GM23338 (cell line): ENCODE measurements around the gene SEMA7A. TPM values are rescaled to one million over a fixed set of nuclear protein-coding genes. Genes with fewer than 3 reads are reported as not detected.

Source experiments
- ATAC-seq: fragments of 200-7000 bp; cut with Tn5 transposase; 3 replicates; pipeline ENCODE4 v1.9.1; 2020
- DNase-seq: peaks from one replicate; pipeline ENCODE4 v3.0.0-alpha.2; 2015; ENCODE audit warnings: low spot score
- H2AFZ ChIP-seq: fragments of 200-600 bp; sonication (generic); 2 replicates; pipeline ENCODE4 v1.8.0; 2016; ENCODE audit warnings: antibody characterized with exemption, mild to moderate bottlenecking, moderate library complexity
- H3F3A ChIP-seq: fragments of 200-600 bp; sonication (generic); replicated peaks from 2 replicates; pipeline ENCODE4 v1.8.0; 2017; ENCODE audit warnings: antibody characterized with exemption, mixed run types, low read depth
- H3K27ac ChIP-seq: fragments of 200-600 bp; sonication (generic); 2 replicates; pipeline ENCODE4 v1.6.1; 2016; ENCODE audit warnings: low read depth
- H3K27me3 ChIP-seq: fragments of 200-600 bp; sonication (generic); 2 replicates; pipeline ENCODE4 v1.8.0; 2016; ENCODE audit warnings: mild to moderate bottlenecking, mixed run types, moderate library complexity; ENCODE audit not compliant: insufficient read depth
- H3K36me3 ChIP-seq: fragments of 200-600 bp; sonication (generic); 2 replicates; pipeline ENCODE4 v1.8.0; 2016; ENCODE audit warnings: mild to moderate bottlenecking; ENCODE audit not compliant: insufficient read depth
- H3K4me1 ChIP-seq: fragments of 200-600 bp; sonication (generic); 2 replicates; pipeline ENCODE4 v1.8.0; 2016; ENCODE audit warnings: mild to moderate bottlenecking, moderate library complexity; ENCODE audit not compliant: insufficient read depth
- H3K4me2 ChIP-seq: fragments of 200-600 bp; sonication (generic); 2 replicates; pipeline ENCODE4 v1.7.1; 2017; ENCODE audit warnings: mixed run types
- H3K4me3 ChIP-seq: fragments of 200-600 bp; sonication (generic); 2 replicates; pipeline ENCODE4 v1.6.1; 2016; ENCODE audit warnings: mixed run types
- H3K79me2 ChIP-seq: fragments of 200-600 bp; sonication (generic); replicated peaks from 2 replicates; pipeline ENCODE4 v1.8.0; 2017; ENCODE audit warnings: mild to moderate bottlenecking; ENCODE audit not compliant: insufficient read depth
- H3K9me2 ChIP-seq: fragments of 200-600 bp; sonication (generic); 2 replicates; pipeline ENCODE4 v1.8.0; 2017; ENCODE audit not compliant: insufficient read depth
- H4K20me1 ChIP-seq: fragments of 200-600 bp; sonication (generic); replicated peaks from 2 replicates; pipeline ENCODE4 v1.8.0; 2017; ENCODE audit warnings: mild to moderate bottlenecking; ENCODE audit not compliant: insufficient read depth
- H3K27ac Mint-ChIP-seq: 2 replicates; pipeline ENCODE4 v1.8.0; 2020; ENCODE audit warnings: inconsistent platforms, mild to moderate bottlenecking, moderate library complexity, mixed read lengths
- H3K27me3 Mint-ChIP-seq: 3 replicates; pipeline ENCODE4 v1.8.0; 2022; ENCODE audit warnings: low read depth, mild to moderate bottlenecking, moderate library complexity, mixed read lengths, inconsistent platforms; ENCODE audit not compliant: insufficient read depth, poor library complexity
- H3K36me3 Mint-ChIP-seq: 3 replicates; pipeline ENCODE4 v1.8.0; 2021; ENCODE audit warnings: low read depth, mild to moderate bottlenecking, inconsistent platforms, moderate library complexity, mixed read lengths
- H3K4me1 Mint-ChIP-seq: 3 replicates; pipeline ENCODE4 v1.8.0; 2020; ENCODE audit warnings: mild to moderate bottlenecking, inconsistent platforms, mixed read lengths
- H3K4me3 Mint-ChIP-seq: 3 replicates; pipeline ENCODE4 v1.8.0; 2021; ENCODE audit warnings: moderate library complexity, mild to moderate bottlenecking, inconsistent platforms, mixed read lengths
- H3K9me3 Mint-ChIP-seq: 3 replicates; pipeline ENCODE4 v1.8.0; 2020; ENCODE audit warnings: moderate library complexity, mild to moderate bottlenecking, inconsistent platforms, mixed read lengths
- CREB1 ChIP-seq: fragments of 250-450 bp; sonication (Bioruptor Pico); IDR thresholded peaks from 2 replicates; pipeline ENCODE4 v1.5.0; 2020; ENCODE audit warnings: low read depth, mild to moderate bottlenecking, moderate library complexity
- CTCF ChIP-seq, 2 experiments: fragments of 200-600 bp in 1 of 2; sonication (generic) in 1 of 2; conservative IDR thresholded peaks; 2 replicates each; pipeline versions ENCODE4 v1.5.1 to v1.6.1; 2016 to 2017; ENCODE audit warnings: antibody characterized with exemption in 2 of 2, low read depth in 2 of 2, mild to moderate bottlenecking in 2 of 2, moderate library complexity in 1 of 2
- EZH2phosphoT487 ChIP-seq: fragments of 200-600 bp; sonication (generic); IDR thresholded peaks from one replicate; pipeline ENCODE4 v1.8.1; 2018; ENCODE audit warnings: antibody characterized with exemption; ENCODE audit not compliant: unreplicated experiment
- JUNB ChIP-seq: IDR thresholded peaks from one replicate; pipeline ENCODE4 v1.6.1; 2016; ENCODE audit warnings: antibody characterized with exemption; ENCODE audit not compliant: unreplicated experiment
- POLR2AphosphoS5 ChIP-seq: IDR thresholded peaks from 2 replicates; pipeline ENCODE4 v1.6.1; 2016; ENCODE audit warnings: antibody characterized with exemption, low read depth
- REST ChIP-seq: IDR thresholded peaks from one replicate; pipeline ENCODE4 v1.6.1; 2018; ENCODE audit warnings: antibody characterized with exemption; ENCODE audit not compliant: unreplicated experiment
- STAT1 ChIP-seq: IDR thresholded peaks from one replicate; pipeline ENCODE4 v1.6.1; 2016; ENCODE audit warnings: antibody characterized with exemption; ENCODE audit not compliant: unreplicated experiment
- ZNF114 ChIP-seq: fragments of 250-450 bp; sonication (Bioruptor Pico); IDR thresholded peaks from 2 replicates; pipeline ENCODE4 v1.5.0; 2020; ENCODE audit warnings: mild to moderate bottlenecking, moderate library complexity
- polyA plus RNA-seq: library from polyadenylated mRNA; unstranded; fragments of >200 nt; fragmentation: Nextera tagmentation; extraction: Ambion mirVana; gene quantifications from 2 replicates; pipeline ENCODE4 v1.2.1, GENCODE V29; 2016
- total RNA-seq: library from RNA; depleted of rRNA; stranded (reverse); fragments of >200 nt; shearing (Covaris generic); gene quantifications from 2 replicates; pipeline ENCODE4 v1.2.3, GENCODE V29; 2014
- TF ChIP-seq, protein P1 (sequence below): IDR thresholded peaks from 2 replicates; pipeline ENCODE4 v1.6.1; 2016; ENCODE audit warnings: antibody characterized with exemption

Gene SEMA7A
- total and polyA plus RNA-seq, 2 experiments from 2014 or later, result 2.0 to 14.1 TPM

DNA sequence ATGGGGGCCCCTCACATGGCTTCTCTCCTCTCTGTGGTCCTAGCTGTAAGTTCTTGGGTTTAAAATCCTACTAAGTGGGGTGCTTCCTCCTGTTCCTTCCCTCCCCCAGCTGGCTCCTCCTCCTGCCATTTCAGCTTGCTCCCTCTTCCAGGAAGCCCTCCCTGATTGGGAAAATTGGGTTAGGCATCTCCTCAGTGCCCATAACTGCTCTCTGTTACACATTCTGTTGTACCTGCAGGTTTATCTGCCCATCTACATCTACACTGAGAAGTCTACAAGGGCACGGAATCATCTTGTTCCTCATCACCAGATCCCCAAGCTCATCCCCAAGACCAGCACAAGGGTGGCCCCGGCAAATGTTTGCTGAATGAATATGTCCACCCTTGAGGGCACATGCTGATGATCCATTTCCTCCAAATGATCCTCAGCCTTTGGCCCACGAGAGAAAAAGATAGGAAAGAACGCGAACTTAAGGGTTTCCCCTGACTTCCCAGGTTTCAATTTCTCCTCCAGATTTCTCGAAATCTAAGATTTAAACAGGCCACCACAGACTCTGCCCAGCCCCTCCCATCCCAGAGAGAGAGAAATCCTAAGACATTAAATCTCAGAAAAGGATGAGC, 3.9 kb downstream of the SEMA7A start:
- H3K27ac ChIP-seq, result no peak overlapping the region
- H2AFZ ChIP-seq, result no peak overlapping the region
- H3K27me3 ChIP-seq, result peaks cover 10% of the 10 kb centered on the region
- TF ChIP-seq CREB1 (CRISPR knock-in tag) (no peak), POLR2AphosphoS5 (no peak)
- TF ChIP-seq, protein P1, sequence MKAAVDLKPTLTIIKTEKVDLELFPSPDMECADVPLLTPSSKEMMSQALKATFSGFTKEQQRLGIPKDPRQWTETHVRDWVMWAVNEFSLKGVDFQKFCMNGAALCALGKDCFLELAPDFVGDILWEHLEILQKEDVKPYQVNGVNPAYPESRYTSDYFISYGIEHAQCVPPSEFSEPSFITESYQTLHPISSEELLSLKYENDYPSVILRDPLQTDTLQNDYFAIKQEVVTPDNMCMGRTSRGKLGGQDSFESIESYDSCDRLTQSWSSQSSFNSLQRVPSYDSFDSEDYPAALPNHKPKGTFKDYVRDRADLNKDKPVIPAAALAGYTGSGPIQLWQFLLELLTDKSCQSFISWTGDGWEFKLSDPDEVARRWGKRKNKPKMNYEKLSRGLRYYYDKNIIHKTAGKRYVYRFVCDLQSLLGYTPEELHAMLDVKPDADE, result no peak
- H3K36me3 ChIP-seq, result no peaks in the 10 kb centered on the region
- Mint-ChIP-seq H3K36me3 (no peaks in the 10 kb centered on the region; the same call in 2 of the 3 replicates), H3K4me3 (no peak overlapping the region), H3K27me3 (peaks cover 26% of the 10 kb centered on the region), H3K4me1 (peaks cover 39% of the 10 kb centered on the region), H3K27ac (no peak overlapping the region), H3K9me3 (no peaks in the 10 kb centered on the region)
- no peak for ATAC-seq
- no peak for DNase-seq
- H4K20me1 ChIP-seq, result peaks cover 8% of the 10 kb centered on the region
- no peak overlapping the region for H3K4me2 ChIP-seq
- H3F3A ChIP-seq, result no peaks in the 10 kb centered on the region
- no peak overlapping the region for H3K4me3 ChIP-seq
- peaks cover 24% of the 10 kb centered on the region for H3K79me2 ChIP-seq
- H3K4me1 ChIP-seq, result peaks cover 21% of the 10 kb centered on the region
- no peaks in the 10 kb centered on the region for H3K9me2 ChIP-seq

GRCh38 chr15:74428970-74429780, 4.6 kb downstream of the SEMA7A start:
- no peaks in the 10 kb centered on the region for H3K9me3 Mint-ChIP-seq
- Histone ChIP-seq H3K4me3 (no peak overlapping the region), H3K27me3 (peaks cover 10% of the 10 kb centered on the region), H2AFZ (no peak overlapping the region), H3K4me2 (no peak overlapping the region), H3F3A (no peaks in the 10 kb centered on the region), H3K36me3 (no peaks in the 10 kb centered on the region), H3K9me2 (no peaks in the 10 kb centered on the region), H3K27ac (no peak overlapping the region), H3K79me2 (peaks cover 25% of the 10 kb centered on the region), H3K4me1 (peaks cover 14% of the 10 kb centered on the region; the same call in 1 of the 2 replicates), H4K20me1 (peaks cover 8% of the 10 kb centered on the region)
- no peak overlapping the region for H3K4me3 Mint-ChIP-seq
- TF ChIP-seq CTCF (conservative IDR thresholded peaks at IDR 0.05; ENCODE audit: low read depth in 2 of 2) (peak in 1 of 2 experiments; percentile 26; a peak in 1 of 4 replicates), JUNB (no peak)
- H3K4me1 Mint-ChIP-seq, result peaks cover 32% of the 10 kb centered on the region
- DNase-seq, result no peak
- no peaks in the 10 kb centered on the region; the same call in 2 of the 3 replicates for H3K36me3 Mint-ChIP-seq
- ATAC-seq, result no peak
- no peak overlapping the region for H3K27ac Mint-ChIP-seq
- H3K27me3 Mint-ChIP-seq, result peaks cover 20% of the 10 kb centered on the region

DNA sequence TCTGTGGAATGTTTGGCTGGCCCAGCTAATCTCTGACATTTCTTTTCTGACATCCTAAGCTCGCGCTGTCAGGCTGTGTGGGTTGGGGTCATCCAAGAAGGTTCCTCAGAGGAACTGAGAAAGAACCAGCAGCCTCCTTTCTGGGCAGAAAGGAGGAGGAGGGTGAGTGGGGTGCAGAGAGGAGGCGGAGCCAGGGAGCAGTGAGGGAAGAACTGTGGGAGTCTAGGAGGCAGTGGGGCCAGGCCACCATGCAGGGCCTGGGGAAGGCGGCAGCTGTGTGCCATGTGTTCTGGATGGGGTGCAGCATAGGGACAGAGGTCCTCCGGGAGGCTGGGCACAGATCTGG, 5.3 kb downstream of the SEMA7A start:
- H3K4me1 Mint-ChIP-seq, result peaks cover 38% of the 10 kb centered on the region
- no peak for ATAC-seq
- no peaks in the 10 kb centered on the region for H3F3A ChIP-seq
- H4K20me1 ChIP-seq, result peaks cover 8% of the 10 kb centered on the region
- no peaks in the 10 kb centered on the region for H3K9me2 ChIP-seq
- H3K4me3 ChIP-seq, result no peak overlapping the region
- no peak overlapping the region for H3K27ac ChIP-seq
- no peaks in the 10 kb centered on the region; the same call in 2 of the 3 replicates for H3K36me3 Mint-ChIP-seq
- no peaks in the 10 kb centered on the region for H3K36me3 ChIP-seq
- no peak overlapping the region for H3K4me2 ChIP-seq
- H3K27me3 ChIP-seq, result peaks cover 10% of the 10 kb centered on the region
- no peak overlapping the region for H2AFZ ChIP-seq
- DNase-seq, result no peak
- H3K27ac Mint-ChIP-seq, result no peak overlapping the region
- peaks cover 30% of the 10 kb centered on the region for H3K79me2 ChIP-seq
- H3K4me1 ChIP-seq, result peaks cover 15% of the 10 kb centered on the region
- peaks cover 23% of the 10 kb centered on the region for H3K27me3 Mint-ChIP-seq
- no peak overlapping the region for H3K4me3 Mint-ChIP-seq
- H3K9me3 Mint-ChIP-seq, result no peaks in the 10 kb centered on the region
- TF ChIP-seq CREB1 (CRISPR knock-in tag) (no peak), JUNB (no peak), STAT1 (no peak), POLR2AphosphoS5 (no peak), ZNF114 (CRISPR knock-in tag) (no peak), REST (no peak), EZH2phosphoT487 (no peak)
- TF ChIP-seq, protein P1, result no peak
